ENCODE measurements around the gene RPS6KA2.

The RPS6KA2 gene

DNA sequence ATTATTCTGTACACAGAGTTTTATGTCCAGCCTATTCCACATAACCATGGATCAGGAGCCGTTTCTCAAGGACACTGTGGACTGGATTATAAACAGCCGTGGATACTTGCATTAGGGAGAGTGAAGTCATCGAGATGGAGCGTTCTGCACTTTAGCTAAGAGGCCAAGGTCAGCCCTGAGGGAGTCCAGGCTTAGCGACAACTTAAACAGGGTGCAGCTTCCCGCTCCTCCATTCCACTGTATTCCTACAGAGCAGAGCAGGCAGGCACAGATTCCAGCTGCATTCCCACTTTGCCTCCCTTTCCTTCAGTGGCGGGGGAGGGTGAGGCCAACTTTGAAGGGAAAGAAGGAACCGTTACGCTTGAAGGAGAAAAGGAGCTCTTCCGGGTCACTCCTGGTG is 100.1 kb downstream of the RPS6KA2 start:
- in situ Hi-C loops (cut with MboI; ENCODE audit: low pct_unique_long_range_greater_than_20kb, low sequenced_read_pairs), result no loop called here
- no peak for DNase-seq

DNA sequence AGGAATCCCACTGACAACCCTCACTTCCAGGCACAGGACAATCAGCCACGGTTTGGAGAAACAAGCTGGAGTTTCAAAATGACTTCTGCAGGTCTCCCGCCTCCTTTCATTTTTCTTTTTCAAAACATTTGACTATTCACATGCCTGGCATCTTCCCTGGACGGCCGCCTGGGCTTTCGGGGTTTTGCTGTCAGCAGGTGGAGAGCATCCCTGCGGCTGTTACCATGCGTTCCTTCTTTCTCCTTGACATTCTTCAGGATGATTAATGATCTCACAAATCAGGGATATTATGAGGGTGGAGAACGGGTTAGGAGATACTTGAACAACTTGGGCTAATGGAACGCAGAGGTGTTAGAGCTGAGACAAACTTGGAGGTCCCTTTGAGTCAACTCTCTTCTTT is 101.5 kb downstream of the RPS6KA2 start:
- in situ Hi-C loops (cut with MboI; ENCODE audit: low pct_unique_long_range_greater_than_20kb, low sequenced_read_pairs), result no loop called here
- DNase-seq, result no peak

DNA sequence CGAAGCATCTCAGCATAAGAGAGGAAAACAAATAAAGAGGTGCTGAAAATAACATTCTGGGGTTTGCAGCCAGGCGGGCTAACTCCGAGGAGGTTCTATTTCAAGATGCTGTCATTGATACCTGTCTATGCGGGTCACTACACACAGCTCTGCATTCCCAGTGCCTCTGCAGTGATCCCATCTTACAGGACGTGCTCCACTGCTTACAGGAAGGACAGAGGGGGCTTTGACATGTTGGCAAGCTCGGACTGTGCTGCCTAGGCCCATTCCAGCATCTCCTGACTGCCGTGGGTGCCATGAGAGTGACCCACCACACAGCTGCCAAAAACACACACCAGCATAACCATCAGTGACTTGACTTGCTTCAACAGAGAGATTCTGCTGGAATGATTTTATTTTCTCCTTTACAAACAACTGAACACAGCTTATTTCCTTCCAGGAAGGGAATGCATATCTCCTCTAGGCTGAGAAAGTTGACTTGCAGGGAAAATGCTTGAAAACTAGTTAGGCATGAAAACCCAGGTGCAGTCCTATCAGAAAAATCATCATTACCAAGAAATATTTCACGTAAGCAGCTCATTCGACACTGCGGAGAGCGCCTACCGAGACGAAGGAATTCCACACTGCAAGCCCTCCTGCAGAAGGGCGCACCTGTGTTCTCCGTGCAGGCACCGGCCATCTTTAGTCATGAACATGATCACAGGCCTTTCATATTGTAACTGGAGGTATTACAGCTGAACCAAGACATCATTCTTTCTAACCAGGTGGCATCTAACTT is 103.1 kb downstream of the RPS6KA2 start:
- no peak for DNase-seq
- in situ Hi-C loops (cut with MboI; ENCODE audit: low pct_unique_long_range_greater_than_20kb, low sequenced_read_pairs), result no loop called here

DNA sequence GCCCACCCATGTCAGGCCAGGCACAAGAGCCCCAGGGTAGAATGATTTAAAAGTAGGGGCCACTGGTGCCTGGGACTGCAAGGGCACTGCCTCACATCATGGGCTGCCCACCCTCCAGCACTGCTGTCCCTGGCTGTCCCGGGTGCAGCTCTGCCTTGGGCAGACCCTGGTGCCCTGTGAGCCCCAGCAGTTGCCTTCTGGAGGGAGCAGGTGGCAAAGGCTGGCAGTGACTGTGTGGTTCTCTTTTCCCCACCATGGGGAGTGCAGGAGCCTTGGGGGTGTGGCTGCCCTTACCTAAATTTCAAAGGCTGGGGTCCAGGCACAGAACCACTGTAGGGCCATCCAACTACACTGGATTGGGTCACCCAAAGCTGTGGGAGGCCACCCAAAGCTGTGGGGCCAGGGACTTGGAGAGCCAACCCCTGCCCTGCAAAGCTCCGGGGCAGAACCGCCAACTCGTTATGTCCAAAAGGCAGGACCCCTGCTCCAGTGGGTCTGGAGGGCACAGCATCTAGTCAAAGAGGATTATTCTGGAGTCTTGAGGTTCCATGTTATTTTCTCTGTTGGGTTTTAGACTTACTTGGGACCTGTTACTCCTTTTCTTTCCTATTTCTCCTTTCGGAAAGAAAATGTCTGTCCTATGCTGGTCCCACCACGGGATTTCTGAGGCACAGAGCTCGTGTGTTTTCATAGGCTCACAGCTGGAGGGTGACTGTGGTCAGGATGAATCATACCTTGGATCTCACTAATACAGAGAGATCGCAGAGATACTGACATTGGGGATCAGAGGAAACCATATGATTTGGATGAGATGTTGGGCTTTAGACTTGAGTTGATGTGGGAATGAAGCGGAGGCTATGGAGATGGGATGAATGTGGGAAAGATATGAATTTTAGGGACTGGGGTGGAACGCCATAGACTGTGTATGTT is 105.9 kb downstream of the RPS6KA2 start:
- no peak for DNase-seq
- in situ Hi-C loops (cut with MboI; ENCODE audit: low pct_unique_long_range_greater_than_20kb, low sequenced_read_pairs), result no loop called here

DNA sequence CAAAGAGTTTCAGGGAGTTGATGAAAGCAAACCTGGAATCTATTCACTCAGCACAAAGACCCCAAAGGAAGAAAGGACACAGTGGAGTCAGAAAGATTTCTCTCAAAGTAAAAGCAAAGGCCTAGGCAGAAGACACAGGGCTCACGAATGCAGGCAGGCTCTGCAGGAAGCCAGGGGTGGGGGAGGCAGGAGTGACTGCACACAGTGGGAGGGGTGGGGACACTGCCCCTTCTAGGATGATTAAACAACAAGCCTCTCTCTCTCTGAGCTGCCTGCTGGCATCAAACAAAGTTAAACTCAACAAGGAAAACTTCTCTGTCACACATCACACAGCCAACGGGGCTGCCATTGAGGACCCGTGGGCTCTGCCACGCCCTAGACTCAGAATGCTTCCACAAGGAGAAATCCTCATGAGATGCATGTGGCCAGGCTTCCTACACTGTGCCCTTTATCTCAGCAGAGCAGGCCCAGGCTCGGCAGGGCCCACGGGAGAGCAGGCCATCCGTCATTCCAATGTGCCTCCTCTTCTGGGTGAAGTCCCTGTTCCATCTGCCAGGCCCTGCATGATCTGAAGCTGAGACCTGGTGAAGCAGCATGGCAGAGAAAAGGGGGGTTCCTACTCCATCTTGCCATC is 110.7 kb downstream of the RPS6KA2 start:
- no peak for DNase-seq
- in situ Hi-C loops (cut with MboI; ENCODE audit: low pct_unique_long_range_greater_than_20kb, low sequenced_read_pairs), result no loop called here

DNA sequence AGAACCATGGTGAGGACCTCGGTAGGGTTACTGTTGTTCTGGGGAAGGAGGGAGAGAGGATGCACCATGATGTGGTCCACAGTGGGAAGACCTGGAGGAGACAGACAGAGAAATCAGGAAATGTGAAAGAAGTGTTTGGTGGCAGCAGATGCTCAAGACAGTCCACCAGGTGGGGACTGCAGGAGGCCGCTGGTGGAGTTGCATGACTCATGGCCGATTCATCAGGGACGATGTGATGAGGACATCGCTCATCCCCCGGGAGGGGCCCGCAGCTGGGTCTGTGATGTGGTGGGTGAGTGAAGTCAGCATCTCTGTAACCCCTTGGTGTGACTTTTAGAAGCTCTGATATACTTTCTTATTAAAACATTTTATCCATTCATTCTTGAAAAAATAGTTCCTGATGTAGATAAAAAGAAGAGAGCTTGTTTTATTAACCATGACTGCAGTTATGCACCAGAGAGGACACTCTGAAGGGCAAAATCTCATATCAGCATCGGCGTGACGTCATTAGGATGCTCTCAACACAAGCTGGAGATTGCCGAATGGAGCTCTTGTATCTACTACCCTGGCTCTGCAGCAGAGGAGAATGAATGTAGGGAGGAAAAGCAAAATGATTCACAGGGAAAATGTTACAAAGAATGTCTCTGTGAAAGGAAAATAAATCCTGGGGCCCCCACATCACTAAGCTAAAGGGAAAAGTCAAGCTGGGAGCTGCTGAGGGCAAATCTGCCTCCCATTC is 111.8 kb downstream of the RPS6KA2 start:
- in situ Hi-C loops (cut with MboI; ENCODE audit: low pct_unique_long_range_greater_than_20kb, low sequenced_read_pairs), result no loop called here
- no peak for DNase-seq

DNA sequence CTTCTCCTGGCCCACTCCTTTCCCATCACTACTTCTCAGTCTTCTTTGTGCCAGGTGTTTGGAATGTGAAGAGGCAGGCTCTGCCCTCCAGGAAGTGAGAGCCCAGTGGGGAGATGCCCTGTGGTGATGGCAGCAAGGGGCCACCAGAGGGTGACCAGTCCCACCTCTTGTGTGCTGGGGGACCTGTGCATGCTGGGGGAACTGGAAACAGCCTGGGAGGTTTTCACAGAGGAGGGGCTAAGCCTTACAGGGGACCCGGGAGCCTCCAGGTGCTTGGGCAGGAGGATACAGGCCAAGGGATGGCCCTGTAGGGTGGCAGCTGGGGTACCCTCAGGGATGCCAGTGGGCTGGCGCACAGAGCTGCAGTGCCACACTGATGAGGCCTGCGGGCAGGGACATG is 112.9 kb downstream of the RPS6KA2 start:
- no peak for DNase-seq
- in situ Hi-C loops (cut with MboI; ENCODE audit: low pct_unique_long_range_greater_than_20kb, low sequenced_read_pairs), result no loop called here

DNA sequence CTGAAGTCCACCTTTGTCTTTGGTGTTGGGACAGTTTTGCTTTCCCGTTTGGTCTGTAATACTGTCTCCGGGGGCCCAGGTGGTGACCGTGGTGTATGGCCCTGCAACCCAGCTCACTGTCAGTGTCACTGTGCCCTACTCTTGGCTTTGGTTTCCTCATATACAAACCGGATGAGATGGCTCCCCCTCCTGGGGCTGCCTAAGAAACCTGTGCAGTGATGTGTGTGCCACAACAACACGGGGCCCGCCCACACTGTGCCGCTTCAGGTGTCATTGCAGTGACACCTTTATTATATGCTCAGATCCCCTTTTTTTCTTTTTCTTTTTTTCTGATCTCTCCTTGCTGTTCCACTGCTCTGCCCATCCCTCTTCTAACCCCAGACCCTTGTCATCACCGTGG is 114.5 kb downstream of the RPS6KA2 start:
- DNase-seq, result peak; percentile 12
- in situ Hi-C loops (cut with MboI; ENCODE audit: low pct_unique_long_range_greater_than_20kb, low sequenced_read_pairs), result no loop called here

DNA sequence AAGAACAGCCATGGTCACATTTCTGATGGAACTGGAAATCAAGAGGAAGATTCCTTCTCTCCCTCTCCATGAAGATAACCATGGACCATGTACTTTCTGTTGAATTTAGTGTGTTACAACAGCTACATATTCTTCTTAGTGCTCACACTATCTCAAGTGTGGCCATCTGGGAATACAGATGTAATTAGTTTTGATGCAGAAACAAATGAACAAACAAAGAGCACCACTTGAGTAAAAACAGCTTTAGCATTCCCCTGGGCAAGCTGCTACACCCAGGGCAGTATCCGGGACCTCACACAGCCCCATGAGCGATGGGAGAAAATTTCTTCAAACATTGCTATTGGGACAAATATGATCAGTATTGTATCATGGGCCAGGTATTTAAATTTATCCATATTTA is 115.7 kb downstream of the RPS6KA2 start:
- in situ Hi-C loops (cut with MboI; ENCODE audit: low pct_unique_long_range_greater_than_20kb, low sequenced_read_pairs), result no loop called here
- DNase-seq, result no peak

DNA sequence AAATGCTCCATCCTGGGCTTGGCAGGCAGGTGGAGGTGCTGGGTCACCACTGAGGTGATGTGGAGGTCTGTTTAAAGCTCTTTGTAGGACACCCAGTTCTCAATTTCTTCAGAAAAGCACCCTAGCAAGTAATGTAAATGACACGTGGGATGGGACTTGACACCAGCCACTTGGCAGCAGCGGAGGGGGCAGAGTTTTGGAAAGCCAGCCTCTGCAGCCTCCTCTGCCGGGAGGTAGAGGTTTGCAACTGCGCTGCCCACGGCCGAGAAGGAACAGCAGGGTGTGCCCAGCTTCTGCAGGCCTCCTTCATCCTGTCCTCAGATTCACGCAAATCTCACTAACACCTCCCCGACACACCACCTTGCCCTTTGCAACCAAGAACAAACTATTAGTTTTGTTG is 117.9 kb downstream of the RPS6KA2 start:
- in situ Hi-C loops (cut with MboI; ENCODE audit: low pct_unique_long_range_greater_than_20kb, low sequenced_read_pairs), result no loop called here
- DNase-seq, result no peak

DNA sequence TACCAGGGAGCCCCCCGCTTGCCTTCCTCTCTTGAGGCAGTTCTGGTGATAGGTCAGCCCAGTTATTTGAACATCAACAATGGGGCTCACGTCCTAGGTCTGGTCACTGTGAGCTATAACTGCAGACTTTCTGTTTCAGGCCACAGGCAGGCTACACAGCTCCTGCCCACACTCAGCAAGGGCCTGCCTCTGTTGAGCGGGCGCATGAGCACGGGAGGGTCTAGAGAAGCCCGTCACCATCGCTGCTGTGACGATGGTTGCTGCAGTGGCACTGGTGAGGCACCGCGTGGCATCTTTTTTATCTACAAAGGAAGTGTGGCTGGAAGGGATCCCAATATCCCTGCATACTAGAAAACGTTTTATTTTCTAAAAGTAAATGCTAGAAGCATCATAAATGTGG is 118.3 kb downstream of the RPS6KA2 start:
- no peak for DNase-seq

DNA sequence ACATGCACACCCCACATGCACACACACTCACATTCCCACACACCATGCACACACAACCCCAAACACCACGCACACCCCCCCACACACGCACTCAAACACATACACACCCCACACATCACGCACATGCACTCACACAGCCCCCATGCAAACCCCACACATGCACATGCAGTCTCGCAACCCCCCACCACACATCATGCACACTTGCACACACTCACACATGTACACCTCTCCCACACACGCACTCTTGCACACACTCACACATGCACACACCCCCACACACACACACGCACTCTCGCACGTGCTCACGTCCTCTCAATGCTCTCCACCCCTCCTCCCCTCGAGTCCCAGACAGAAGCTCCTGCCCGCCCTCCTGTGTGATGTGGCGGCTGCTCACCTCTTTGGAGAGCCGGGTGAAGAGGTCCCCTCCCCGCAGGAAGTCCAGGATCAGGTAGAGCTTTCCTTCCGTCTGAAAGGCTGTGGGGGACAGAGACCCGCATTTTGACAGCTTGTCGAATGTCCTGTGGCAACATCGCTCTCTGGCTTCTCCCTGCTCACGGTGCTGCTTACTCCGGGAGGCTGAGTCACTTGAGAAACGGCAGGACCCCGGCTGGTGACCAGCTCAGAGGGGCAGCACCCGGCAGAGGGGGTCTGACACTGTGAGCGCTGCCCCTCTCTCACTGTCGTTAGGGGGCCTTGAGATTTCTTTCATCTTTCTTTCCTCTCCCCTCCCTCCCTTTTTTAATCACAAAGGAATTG is 119.1 kb downstream of the RPS6KA2 start:
- in situ Hi-C loops (cut with MboI; ENCODE audit: low pct_unique_long_range_greater_than_20kb, low sequenced_read_pairs), result no loop called here
- DNase-seq, result no peak

More for the DNA sequence above, 118.3 kb downstream of the RPS6KA2 start:
- in situ Hi-C loops (cut with MboI; ENCODE audit: low pct_unique_long_range_greater_than_20kb, low sequenced_read_pairs), result no loop called here

DNA sequence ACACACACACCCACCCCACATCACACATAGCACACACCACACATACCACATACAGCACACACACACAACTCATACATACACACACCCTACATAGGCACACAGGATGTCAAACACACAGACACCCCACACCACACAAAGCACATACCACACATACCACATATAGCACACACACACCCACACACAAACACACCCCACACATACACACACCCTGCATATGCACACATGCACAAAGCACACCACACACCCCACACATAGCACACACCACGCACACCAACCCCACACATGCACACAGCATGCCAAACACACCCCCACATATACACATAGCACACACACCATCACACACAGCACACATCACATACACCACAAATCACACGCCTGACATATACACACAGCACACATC is 119.7 kb downstream of the RPS6KA2 start:
- in situ Hi-C loops (cut with MboI; ENCODE audit: low pct_unique_long_range_greater_than_20kb, low sequenced_read_pairs), result no loop called here
- no peak for DNase-seq

DNA sequence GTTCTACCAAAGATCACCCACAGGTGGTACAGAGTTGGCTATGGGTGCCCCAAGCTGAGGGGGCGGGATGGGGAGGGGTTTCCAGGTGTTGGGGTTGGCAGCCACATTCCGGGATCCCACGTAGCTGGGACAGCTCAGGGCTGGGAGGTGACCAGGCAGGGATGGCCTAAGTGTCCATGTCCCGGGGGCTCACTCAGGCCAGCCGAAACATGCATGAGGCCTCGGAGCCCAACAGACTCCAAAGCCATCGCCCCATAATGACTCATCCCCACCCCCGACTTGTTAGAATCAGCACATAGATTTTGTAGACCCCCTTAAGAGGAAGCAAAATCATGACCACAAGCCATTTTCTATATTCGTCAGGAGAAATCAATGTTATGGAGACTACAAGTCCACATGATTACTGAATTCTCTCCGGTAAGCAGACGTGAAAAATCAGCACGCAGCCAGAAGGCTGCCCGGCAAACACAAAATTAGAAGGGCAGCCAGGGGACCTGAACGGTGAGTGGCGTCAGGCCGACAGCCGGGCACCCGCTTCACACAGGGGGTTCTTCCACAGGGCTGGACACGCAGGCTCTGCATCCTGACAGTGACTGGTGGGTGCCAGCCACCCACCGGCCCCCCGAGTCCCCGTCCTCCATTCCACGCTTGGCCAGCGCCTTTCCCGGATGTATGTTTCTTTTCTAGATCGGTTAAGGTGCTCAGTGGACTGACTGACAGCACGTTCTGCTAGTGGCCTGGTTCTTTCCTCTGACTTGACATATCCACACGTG is 121.7 kb downstream of the RPS6KA2 start:
- no peak for DNase-seq
- in situ Hi-C loops (cut with MboI; ENCODE audit: low pct_unique_long_range_greater_than_20kb, low sequenced_read_pairs), result no loop called here

DNA sequence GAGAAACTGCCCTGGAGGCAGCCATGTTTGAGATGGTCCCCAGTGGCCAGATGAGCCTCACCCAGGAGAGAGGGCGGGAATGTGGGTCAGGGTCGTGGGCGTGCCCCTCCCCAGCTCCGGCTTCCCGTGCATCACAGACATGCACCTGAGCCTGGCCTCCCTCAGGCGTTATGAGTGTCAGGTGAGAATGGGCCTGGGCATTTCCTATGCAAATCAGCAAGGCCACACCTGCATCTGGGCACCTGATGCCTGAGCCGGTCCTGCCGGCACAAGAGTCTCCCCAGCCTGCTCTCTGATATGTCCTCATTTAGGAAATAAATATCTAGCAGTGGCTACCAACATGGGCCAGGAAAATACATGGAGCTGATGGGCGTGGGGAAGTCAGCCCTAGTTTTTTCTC is 123.0 kb downstream of the RPS6KA2 start:
- in situ Hi-C loops (cut with MboI; ENCODE audit: low pct_unique_long_range_greater_than_20kb, low sequenced_read_pairs), result no loop called here
- no peak for DNase-seq

DNA sequence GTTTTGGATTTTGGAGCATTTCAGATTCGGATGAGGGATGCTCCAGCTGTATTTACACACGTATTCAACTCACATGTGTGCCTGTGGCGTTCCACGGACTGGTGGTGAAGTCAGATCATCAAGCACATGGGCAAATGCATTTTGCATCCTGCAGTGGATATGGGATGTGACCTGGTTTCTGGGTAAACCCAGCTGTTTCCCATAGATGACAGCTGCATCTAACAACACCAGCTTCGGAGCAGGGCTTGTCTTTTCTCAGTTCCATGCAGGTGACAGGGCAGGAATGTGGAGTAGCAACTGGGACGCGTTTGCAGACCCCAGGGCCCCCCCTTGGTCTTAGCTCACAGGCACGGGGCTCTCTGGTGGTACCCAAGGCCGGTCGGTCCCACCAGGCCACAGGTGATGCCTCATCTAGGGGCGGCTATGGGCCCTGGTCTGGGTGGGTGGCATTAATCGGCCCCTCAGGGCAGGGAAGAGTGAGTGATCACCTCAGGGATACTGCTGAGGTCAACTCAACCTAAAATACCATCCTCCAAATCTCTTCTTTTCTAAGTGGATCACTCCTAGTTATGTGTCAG is 123.8 kb downstream of the RPS6KA2 start:
- DNase-seq, result no peak
- in situ Hi-C loops (cut with MboI; ENCODE audit: low pct_unique_long_range_greater_than_20kb, low sequenced_read_pairs), result no loop called here

DNA sequence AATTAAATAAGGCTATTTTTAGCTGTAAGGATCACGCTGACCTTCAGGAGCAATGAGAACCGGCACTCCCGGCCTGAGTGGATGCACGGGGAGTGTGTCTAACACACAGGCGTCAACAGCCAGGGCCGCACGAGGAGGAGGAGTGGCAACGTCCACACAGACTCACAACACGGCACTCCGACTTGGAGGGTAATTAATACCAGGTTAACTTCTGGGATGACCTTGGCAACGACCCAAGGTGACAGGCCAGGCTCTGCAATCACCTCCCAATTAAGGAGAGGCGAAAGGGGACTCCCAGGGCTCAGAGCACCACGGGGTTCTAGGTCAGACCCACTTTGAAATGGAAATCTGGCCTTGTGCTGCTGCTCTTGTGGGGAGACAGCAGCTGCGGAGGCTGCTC is 124.6 kb downstream of the RPS6KA2 start:
- in situ Hi-C loops (cut with MboI; ENCODE audit: low pct_unique_long_range_greater_than_20kb, low sequenced_read_pairs), result no loop called here
- DNase-seq, result no peak

DNA sequence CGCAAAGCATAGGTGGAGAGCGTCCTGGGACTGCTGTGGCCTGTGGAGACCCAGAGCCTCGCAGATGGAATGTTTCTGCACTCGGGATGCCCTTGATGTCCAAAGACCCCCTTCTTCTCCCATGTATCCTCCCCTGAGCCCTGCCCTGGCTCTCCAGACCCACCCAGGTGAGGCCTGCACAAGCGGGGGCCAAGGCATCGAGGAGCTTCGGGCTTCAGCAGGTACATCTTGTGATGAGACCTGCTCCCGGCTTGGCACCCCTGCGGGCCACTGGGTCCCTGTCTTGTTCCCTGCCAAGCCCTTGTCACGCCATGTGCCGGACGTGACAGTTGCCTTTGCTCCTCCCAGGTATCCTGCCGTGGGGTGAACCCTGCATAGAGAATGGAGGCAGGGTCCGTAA is 125.8 kb downstream of the RPS6KA2 start:
- in situ Hi-C loops (cut with MboI; ENCODE audit: low pct_unique_long_range_greater_than_20kb, low sequenced_read_pairs), result no loop called here
- DNase-seq, result no peak

Data from KBM-7 (cell line).